GM18858 (cell line): Measurements from ENCODE around the gene ZNF750.

ENCODE experiments used
- ATAC-seq: cut with Tn5 transposase; IDR thresholded peaks from one replicate; pipeline ENCODE4 v1.9.1; 2021; ENCODE audit not compliant: unreplicated experiment

The ZNF750 gene

DNA sequence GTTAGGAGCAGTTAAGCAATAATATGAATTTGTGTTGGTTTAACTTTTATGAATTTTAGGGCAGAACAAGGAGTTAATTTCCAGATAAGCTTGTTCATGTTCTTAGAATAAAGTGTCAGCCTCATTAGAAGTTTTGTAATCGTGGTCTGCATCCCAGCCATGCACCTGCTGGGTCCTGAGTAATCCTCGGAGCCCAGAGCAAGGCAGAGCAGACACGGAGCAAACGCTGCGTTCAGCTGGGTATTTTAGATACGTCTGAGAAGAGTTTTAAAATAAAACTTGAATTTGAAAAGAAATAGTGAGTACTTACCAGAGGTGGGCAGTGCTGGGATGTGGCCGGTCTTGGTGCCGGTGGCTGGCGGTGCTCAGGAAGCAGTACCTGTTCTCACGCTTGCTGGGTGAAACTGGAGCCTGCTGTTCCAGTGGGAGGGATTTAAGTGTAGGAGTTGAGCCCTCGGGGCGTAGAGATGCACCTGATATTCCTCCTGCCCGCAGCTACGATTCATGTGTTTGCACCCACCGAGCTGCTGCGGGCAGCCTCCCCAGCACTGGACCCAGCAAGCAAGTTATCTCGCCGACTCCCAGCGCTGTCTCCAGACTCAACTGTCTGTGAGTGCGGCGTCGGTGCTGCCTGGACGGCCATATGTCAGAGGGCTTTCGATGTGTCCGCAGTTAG is at the start of gene ZNF750:
ZNF750 (minus strand) TSS at position 406 of the 676 bp plus-strand sequence. CDS start 7,568 bp downstream, outside the sequence.
- no peak for ATAC-seq

DNA sequence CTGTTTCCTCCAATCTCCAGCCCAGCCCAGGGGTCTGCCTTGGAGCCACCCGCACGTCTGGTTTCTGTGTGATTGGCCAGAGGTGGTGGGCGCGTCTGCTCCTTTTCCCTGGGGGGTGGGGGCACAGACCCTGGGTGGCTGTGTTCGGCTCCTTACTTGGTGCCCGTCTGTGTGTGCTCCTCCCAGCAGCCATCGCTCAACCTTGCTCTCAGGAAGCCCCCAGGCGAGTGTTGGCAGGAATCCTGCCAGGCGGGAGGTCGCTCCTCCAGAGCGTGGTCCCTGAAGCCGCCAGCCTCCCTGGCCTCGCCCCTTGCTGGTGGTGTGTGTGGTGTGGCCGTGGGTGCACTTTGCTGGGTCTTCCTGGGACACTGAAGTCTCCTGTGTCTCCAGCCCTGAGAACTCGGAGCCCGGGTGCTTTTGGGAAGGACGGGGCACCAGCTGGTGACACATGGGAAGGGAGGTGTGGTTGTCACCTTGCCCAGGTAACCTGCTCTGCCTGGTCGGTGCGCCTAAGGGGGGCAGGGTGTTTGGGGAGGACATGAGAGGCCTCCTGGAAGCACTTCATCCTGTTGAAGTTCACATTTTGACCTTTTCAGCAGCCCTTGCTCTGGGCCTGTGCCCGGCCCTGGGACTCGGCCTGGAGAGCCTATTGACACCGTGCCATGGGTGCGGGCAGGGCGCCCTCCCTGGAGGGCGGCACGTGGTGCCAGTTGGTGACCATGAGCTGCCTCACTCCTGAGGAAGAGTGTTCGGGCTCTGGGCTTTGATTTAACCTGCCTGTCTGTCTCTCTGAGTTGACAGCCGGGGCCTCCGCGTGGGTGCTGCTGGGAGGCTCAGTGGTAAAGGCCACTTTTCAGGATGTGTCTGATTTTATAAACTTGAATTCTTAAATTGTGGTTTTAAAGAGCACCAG is 49.0 kb upstream of the ZNF750 start:
- ATAC-seq = no peak

DNA sequence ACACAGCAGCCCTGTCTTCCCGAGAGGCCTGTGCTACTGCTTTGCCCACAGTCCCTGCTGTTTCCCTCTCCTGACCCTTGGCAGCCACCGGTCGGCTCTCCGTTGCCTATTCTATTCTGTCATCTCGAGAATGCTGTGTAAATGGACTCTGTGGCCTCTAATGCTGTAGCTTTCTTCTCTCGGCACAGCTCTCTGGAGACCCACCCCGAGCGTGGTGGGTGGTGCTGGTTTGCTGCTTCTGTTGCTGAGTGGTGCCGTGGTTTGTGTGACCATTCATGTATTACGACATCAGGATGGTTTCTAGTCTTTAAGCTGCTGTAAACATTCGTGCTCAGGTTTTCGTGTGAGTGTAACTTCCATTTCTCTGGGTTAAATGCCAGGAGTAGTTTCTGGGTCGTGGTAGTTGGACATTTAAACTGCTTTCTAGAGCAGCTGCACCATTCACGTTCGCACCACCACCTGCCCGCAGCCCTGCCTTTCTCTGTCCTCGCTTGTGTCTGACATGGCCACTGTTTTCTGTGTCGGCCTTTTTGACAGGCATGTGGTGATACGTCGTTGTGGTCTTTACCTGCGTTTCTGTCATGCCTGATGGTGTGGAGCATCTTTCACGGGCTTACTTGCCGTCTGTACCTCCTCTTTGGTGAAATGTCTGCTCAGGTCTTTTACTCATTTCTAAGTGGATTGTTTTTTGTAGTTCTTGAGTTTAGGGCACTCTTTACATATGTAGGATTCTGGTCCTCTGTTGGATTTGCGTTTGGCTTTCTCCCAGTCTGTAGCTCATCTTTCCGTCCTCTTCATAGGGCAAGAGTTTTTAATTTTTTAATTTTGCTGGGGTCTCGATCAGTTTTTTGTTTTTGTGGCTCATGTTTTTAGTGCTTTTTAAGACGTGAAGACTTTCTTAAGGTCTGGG is 47.7 kb upstream of the ZNF750 start:
- no peak for ATAC-seq

DNA sequence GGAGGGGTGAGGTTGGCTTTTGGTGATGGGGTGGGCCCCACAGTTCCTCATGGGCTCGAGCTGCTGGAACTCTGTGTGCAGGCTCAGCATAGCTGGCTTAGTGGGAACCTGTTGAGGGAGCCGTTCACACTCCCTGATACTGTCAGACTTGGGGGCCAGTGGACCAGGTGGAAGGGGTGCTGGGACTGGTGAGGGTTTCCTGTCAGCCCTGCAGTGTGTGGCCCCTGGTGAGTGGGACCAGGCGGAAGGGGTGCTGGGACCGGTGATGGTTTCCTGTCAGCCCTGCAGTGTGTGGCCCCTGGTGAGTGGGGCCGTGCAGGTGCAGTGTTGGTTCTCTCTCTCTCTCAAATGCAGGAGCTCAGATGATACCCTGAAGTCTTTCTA is 45.1 kb upstream of the ZNF750 start:
- ATAC-seq = no peak

DNA sequence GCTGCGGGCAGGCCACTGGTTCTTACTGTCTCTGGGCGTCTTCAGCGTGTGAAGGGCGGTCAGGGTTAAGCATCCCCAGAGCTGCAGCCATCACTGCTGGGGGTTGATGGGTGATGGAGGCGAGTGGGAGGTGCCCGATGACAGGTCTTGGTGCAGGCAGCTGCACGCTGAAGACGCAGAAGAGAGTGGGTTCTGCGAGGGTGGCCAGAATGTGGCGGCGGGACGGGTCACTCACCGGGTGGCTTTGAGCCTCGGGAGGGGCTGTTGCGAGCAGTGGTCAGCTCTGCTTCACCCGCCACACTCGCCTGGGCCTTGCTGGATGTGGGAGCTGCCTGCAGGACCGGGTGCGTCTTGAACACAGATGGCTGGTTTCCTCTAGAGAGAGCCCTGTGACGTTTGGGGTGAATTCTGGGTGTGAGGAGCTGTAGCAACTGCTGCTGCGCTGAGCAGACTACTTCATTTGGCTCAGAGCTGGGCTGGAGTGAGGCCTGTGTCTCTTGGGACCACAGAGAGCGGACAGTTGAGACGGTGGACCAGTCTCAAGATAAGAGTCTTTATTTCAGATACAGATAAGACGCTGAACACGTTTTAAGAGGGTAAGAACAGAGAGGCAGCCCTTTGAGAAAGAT is 44.6 kb upstream of the ZNF750 start:
- ATAC-seq = no peak

DNA sequence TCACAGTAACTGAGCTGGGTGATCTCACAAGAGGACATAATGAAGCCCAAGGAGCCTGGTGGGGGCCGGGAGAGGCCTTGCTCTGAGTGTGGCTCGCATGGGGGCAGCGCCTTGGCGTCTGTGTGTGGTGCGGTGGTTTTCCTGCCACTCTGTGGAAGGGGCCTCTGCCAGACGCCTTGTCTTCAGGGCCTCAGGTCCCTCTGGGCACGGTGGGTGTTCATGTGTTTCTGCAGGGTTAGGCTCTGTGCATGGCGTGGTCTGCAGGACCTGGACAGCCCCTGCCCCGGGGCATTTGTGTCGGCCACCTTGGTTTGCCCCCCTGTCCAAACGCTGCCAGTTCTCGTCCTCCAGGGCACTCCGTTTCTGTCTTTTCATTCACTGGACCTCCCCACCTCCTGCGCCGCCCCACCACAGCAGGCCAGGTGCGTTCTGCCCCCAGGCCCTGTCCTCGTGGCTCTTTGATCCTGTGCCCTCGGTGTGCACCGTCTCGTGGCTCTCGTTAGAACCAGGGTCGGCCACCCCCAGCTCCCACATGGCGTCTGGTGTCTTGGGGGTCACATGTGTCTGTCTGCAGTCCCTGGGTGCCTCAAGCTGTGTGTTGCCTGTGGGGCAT is 43.7 kb upstream of the ZNF750 start:
- no peak for ATAC-seq

DNA sequence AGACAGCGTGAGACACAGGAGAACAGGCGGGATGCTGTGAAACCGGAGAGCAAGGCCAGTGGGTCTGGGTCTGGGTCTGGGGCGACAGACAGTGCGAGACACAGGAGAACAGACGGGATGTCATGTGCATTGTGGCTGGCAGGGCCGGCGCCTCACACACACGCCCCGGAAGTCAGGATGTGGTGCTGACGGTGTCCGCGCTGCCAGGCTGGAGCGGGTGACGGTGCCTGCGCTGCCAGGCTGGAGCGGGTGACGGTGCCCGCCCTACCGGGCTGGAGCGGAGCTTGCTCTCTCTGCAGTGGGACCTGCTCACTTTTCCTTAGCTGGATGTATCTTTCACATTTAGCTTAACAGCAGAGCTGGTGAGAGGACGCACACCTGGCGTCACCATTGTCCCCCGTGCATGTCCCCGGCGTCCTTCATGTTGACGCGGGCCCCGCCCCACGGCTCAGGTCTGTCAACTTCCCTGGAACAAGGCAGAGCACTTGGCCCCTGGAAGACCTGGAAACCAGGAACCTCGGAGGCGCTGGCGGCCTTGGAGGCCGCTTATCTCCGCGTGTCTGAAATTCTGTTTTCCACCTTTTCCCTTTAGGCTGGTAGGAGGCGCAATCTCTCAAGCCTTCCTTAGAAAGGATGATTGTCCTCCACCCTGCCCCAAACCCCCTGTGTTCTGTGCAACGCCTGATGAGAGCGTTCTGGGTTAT is 43.0 kb upstream of the ZNF750 start:
- no peak for ATAC-seq

DNA sequence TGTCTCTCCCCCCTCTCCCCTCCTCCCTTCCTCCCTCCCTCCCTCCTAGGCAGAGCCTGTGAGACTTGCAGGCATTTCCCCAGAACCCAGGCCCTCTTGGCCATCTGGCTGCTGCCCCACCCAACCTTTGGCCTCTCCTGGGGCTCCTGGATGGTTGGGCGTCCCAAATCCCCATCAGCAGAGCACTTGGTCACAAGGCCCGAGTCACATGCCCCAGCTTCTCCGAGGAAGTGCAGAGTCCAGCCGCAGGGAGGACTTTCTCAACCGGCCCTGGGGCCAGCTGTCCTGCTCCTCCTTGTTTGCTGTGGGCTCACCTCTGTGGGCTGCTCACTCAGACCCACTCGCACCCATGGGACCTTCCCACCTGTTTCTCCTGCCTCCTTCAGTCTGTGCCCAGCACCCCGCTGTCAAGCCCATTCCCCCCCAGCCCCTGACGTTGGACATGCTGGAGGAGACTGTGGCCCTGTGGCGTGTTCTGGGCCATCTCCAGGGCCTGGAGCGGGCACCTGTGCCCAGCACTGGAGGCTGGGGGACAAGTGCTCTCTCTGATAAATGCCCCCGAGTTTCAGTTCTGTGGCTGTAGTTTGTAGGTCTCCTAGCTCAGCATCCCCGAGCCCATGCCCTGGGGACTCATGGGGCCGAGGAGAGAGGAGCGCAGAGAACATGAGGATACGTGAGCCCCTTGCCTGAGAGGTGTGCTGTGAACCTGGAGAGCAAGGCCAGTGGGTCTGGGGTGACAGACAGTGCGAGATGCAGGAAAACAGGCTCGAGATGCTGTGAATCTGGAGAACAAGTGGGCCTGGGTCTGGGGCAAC is 42.3 kb upstream of the ZNF750 start:
- no peak for ATAC-seq

DNA sequence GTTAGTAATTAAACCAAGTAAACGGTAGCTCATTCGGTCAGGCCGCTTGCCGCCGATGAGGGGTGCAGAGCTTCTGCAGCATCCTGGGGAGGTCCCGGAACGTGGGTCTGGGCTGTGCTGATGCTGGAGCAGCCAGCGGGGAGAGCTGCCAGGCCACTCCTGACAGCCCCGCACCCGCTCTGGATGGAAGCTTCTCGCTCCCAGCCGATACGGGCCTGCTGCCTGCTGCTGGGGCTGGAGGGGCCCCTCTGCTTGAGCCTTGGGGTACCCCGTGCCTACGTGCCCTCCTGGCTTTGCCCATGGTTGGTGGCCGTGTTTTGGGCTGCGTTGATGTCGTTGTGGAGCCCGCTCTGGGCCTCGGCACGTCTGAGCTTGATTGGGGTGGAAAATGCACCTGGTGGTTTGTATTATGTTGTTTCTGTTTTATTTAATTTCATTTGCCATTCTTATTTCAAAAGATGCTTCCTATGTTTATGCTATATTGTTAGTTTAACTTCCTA is 41.6 kb upstream of the ZNF750 start:
- ATAC-seq = no peak

DNA sequence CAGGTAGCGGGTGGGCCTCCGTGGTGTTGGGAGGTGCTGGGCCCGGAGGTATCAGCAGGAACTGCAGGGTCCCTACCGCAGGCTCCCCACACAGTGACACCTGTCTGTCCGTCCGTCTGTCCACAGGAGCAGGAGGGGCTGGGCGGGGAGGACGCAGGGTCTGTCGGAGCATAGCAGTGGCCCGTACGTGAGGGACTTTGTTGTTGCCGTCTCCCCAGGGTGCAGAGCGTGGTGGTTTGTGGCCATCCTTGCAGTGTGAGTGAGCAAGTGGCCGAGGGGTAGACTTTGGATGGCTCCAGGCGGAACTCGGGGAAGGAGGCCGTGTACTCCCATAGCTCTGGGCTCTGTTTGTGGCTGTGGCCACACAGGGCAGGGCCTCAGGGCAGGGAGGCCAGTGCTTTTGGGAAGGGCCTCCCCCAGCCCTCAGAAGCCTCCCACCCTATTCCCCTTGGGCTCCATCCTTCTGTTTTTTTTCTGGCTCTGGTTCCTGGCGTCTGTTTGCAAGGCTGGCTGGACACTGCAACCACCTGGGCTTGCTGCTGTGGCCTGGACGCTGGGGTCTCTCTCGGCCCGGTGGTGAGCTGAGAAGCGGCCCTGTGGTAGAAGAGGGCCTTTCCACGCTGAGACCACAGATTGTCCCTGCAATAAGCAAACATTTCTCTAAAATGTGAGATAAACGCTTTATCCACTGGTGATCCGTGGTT is 41.0 kb upstream of the ZNF750 start:
- ATAC-seq = no peak

DNA sequence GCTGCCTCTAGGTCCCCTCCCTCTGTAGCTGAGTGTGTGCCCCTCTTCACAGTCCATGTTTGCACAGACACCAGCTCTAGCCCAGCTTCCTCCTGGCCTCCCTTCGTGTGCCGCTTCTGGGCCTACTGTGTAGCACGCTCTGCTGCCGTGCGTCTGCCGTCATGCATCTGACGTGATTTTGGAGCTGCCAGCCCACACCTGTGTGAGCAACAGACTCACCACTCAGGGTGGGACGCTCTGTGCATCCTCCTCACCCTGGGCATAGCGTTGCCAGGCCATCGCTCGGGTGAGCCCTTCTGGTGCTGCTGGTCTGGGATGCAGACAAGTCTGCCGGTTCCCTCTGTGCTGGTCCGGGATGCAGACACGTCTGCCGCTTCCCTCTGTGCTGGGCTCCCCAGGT is 39.4 kb upstream of the ZNF750 start:
- no peak for ATAC-seq

DNA sequence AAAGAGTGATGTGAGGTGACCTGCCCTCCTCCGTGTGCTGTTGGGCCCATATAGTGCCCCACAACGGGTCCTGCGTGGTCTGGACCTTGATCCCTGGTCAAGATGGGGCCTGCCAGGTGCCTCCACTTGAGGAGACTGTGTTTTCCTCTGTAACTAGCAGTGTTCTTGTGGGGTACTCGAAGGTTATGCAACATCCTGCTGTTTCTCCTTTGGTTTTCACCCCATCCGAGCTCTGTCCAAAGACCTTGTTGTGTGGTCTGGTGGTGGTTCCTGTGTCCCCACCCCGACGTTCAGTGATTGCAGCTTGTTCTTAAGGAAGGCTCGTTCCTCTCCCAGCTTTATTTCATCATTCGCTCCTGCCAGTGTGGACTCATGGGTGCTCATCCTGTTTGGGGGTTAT is 38.7 kb upstream of the ZNF750 start:
- no peak for ATAC-seq

DNA sequence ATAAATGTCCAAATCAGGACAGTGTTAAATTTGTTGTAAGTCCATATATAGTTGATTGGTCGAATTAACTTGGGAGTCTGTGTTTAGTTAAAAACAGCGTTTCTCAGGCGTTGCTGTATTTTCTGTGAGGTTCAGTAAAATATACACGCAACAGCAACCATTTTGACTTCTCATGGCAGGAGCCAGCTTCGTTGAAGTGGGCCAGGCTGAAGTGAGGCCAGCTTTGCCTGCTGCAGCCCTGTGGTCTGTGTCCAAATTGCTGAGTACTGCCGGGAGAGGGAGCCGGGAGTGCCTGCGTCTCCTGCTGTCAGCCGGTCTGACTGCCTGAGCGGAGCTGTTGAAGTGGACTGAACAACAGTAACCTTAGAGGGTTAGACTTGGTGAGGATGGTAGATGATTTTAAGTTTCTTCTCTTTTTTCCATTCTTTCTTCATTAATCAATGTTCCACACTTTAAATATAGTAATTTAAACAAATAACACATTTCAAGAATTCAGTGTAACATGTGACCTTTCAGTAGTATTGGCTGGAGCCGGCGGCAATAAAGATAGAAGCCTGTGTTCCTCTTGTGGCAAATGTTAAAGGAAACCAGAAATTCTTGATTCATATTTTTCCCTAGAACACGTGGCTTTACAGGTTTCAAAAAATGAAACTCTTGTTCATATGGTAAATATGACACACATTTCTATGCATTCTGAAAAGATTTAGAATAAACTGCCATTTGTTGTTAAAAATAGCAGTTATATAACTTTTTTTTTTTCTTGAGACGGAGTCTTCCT is 37.0 kb upstream of the ZNF750 start:
- no peak for ATAC-seq

DNA sequence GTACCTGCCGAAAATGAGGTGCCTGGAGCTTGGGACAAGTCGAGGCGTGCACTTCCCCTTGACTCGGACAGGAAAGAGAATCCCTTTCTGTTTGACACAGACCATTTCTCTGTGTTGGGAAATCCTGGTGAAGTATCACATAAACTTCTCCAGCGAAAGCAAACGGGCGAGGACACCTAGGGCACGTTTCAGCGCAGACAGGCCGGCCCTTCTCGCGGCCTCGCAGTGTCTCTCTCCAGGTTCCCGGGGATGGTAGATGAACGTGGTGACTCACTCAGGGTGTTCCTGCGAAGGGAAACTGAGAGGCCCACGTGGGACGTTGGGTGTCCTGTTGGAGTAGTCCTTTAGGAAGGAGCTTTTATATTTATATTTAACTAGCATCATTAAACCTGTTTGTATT is 36.3 kb upstream of the ZNF750 start:
- no peak for ATAC-seq

DNA sequence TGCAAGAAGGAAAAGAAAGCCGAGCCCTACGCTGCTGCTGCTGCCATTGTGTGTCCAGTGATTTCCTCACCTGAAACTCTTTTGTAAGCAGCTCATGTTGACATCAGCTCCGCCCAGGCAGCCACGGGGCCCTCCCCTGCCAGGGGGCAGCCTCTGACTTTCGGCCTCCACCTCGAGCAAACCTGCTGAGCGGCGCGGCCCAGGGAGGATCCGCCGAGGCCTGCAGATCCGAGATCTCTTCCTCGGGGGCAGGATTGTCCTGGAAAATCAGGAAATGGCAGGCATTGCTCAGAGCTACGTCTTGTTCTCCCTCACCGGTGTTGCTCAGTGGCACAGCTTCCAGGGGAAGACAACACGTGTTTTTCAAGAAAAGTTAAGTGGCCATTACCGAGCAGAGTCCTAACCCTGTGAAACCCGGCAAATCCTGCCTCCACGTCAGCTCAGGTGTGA is 35.6 kb upstream of the ZNF750 start:
- no peak for ATAC-seq

DNA sequence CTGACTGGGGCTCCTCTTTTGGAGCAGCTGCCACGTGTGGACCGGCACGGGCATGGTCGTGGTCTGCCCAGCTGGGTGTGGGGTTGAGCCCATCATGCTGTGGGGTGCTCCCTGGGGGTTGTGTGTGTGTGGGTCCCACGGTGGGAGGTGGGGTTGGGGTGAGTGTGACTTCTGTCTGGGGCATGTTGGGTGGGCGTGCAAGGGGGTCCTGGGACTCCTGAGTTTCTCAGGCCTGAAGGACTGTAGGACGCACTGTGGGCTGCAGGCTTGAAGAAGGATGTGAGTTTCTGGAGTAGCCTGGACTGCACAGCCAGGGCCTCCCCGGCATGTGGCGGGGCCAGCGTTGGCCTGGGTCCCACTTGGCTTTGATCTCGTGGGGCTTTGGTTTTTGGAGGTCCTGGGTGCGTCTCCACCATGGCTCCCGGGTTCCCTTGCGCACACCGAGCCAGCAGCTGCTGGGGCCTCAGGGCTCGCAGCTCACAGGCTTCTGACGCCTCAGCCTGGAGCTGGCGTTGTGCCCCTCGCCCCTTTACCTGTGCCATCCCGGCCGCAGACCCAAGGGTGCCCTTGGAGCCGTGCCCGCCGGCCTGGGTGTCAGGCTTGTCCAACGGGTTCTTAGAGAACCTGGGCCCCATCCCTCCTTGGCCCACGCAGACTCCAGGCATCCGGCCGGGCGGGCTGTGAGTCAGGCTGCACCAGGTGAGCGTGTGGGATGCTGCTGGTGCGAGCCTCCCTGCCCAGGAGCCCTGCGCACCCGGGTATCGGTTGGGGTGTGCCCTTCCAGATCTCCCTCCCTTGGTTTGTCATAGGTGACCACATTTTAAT is 34.4 kb upstream of the ZNF750 start:
- no peak for ATAC-seq
